DND-41 (cell line): Measurements from ENCODE around the gene ORAI2.

Experiments used
- EZH2 ChIP-seq: IDR thresholded peaks from 3 replicates; pipeline ENCODE4 v1.6.1; 2012; ENCODE audit warnings: borderline replicate concordance, low read depth, mild to moderate bottlenecking, moderate library complexity, low read length, inconsistent platforms; ENCODE audit not compliant: severe bottlenecking
- TF ChIP-seq, protein P1 (sequence below): IDR thresholded peaks from 2 replicates; pipeline ENCODE4 v1.5.1; 2012; ENCODE audit warnings: borderline replicate concordance, low read length, moderate library complexity, mild to moderate bottlenecking; ENCODE audit not compliant: poor library complexity, severe bottlenecking; ENCODE audit errors: extremely low read depth

DNA sequence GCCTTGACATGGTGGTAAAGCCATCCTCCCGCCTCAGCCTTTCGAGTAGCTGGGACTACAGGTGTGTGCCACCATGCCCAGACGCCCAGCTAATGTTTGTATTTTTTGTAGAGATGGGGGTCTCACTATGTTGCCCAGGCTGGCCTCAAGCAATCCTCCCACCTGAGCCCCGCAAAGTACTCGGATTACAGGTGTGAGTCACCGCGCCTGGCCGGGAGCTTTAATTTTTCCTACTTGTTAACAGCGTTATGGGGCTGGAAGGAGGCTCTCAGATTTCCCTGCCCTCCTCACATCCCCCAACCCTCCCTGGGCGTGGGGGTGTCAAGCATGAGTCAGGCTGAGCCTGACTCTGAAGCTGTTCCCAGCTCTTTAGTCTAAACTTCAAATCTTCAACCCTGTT lies 23.0 kb downstream of the ORAI2 start:
- TF ChIP-seq, protein P1, sequence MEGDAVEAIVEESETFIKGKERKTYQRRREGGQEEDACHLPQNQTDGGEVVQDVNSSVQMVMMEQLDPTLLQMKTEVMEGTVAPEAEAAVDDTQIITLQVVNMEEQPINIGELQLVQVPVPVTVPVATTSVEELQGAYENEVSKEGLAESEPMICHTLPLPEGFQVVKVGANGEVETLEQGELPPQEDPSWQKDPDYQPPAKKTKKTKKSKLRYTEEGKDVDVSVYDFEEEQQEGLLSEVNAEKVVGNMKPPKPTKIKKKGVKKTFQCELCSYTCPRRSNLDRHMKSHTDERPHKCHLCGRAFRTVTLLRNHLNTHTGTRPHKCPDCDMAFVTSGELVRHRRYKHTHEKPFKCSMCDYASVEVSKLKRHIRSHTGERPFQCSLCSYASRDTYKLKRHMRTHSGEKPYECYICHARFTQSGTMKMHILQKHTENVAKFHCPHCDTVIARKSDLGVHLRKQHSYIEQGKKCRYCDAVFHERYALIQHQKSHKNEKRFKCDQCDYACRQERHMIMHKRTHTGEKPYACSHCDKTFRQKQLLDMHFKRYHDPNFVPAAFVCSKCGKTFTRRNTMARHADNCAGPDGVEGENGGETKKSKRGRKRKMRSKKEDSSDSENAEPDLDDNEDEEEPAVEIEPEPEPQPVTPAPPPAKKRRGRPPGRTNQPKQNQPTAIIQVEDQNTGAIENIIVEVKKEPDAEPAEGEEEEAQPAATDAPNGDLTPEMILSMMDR: no peak
- no peak for TF ChIP-seq EZH2
